ENCODE measurements around the gene USP35. TPM values are rescaled to one million over a fixed set of nuclear protein-coding genes. Genes with fewer than 3 reads are reported as not detected.

USP35 gene
- total RNA-seq, 4 donors from 2014 or later = 7.4 to 17.2 (median 10.9) TPM

- Histone ChIP-seq H3K9me3 (no peaks in the 10 kb centered on the region), H3K4me3 (no peak overlapping the region), H3K4me1 (peaks cover 0 to 6% (median 0%) of the 10 kb centered on the region in 4 donors), H3K27ac (no peak overlapping the region), H3K36me3 (no peaks in the 10 kb centered on the region), H3K27me3 (no peaks in the 10 kb centered on the region)
- intact Hi-C loops (cut with DNase I; ENCODE audit: low total_unique reads) (no loop called here), in situ Hi-C loops (cut with MboI; ENCODE audit: low pct_ligation_motif_present in 1 of 4, low pct_unique_long_range_greater_than_20kb in 1 of 4, low sequenced_read_pairs in 3 of 4) (no loop called here)
- TF ChIP-seq EP300 (IDR thresholded peaks at IDR 0.05; ENCODE audit: low read depth) (no peak), POLR2A (IDR thresholded peaks at IDR 0.05) (no peak), POLR2AphosphoS5 (IDR thresholded peaks at IDR 0.05) (no peak)
- TF ChIP-seq, protein P1, sequence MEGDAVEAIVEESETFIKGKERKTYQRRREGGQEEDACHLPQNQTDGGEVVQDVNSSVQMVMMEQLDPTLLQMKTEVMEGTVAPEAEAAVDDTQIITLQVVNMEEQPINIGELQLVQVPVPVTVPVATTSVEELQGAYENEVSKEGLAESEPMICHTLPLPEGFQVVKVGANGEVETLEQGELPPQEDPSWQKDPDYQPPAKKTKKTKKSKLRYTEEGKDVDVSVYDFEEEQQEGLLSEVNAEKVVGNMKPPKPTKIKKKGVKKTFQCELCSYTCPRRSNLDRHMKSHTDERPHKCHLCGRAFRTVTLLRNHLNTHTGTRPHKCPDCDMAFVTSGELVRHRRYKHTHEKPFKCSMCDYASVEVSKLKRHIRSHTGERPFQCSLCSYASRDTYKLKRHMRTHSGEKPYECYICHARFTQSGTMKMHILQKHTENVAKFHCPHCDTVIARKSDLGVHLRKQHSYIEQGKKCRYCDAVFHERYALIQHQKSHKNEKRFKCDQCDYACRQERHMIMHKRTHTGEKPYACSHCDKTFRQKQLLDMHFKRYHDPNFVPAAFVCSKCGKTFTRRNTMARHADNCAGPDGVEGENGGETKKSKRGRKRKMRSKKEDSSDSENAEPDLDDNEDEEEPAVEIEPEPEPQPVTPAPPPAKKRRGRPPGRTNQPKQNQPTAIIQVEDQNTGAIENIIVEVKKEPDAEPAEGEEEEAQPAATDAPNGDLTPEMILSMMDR (IDR thresholded peaks at IDR 0.05) = no peak
- DNase-seq = no peak
- WGBS, 2 donors (ENCODE audit: low coverage in 1 of 2) = 95% methylated on average over 5 of the region's 5 CpGs; no CpG with 5 or more reads in 1 of the 2 donors
Observed at GRCh38 chr11:78199653-78200015, 10.9 kb downstream of the USP35 start.

DNA sequence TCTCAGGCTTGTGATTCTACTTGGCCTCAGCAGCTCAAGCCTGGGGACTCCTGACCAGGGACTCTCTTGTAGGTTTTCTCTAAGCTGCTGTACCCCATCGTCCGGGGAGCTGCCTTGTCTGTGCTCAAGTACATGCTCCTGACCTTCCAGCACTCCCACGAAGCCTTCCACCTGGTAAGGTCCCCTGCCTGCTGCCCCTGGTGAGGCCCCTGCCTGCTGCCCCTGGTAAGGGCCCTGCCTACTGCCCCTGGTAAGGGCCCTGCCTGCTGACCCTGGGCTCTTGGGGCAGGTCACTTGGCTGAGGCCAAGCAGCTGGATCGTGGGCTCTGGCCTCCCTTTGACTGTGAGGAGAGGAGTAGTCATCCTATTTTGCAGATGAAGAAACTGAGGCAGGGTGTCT lies 11.3 kb downstream of the USP35 start:
- Histone ChIP-seq H3K36me3 (no peaks in the 10 kb centered on the region), H3K27ac (no peak overlapping the region), H3K4me3 (no peak overlapping the region), H3K4me1 (peaks cover 0 to 6% (median 0%) of the 10 kb centered on the region in 4 donors), H3K9me3 (no peaks in the 10 kb centered on the region), H3K27me3 (no peaks in the 10 kb centered on the region)
- TF ChIP-seq POLR2A (IDR thresholded peaks at IDR 0.05) (no peak), POLR2AphosphoS5 (IDR thresholded peaks at IDR 0.05) (no peak), EP300 (IDR thresholded peaks at IDR 0.05; ENCODE audit: low read depth) (no peak)
- TF ChIP-seq, protein P1 (IDR thresholded peaks at IDR 0.05) = no peak
- DNase-seq = no peak
- WGBS, 2 donors (ENCODE audit: low coverage in 1 of 2) = 89% methylated on average over 4 of the region's 4 CpGs; no CpG with 5 or more reads in 1 of the 2 donors
- in situ Hi-C loops (cut with MboI; ENCODE audit: low pct_ligation_motif_present in 1 of 4, low pct_unique_long_range_greater_than_20kb in 1 of 4, low sequenced_read_pairs in 3 of 4) = no loop called here
- intact Hi-C loops (cut with DNase I; ENCODE audit: low total_unique reads) = no loop called here

- Histone ChIP-seq H3K27me3 (no peaks in the 10 kb centered on the region), H3K27ac (no peak overlapping the region), H3K9me3 (no peaks in the 10 kb centered on the region), H3K4me3 (no peak overlapping the region), H3K36me3 (no peaks in the 10 kb centered on the region), H3K4me1 (peaks cover 0 to 6% (median 0%) of the 10 kb centered on the region in 4 donors)
- 95% methylated on average over 13 of the region's 13 CpGs; no CpG with 5 or more reads in 1 of the 2 donors for WGBS, 2 donors (ENCODE audit: low coverage in 1 of 2)
- intact Hi-C loops (cut with DNase I; ENCODE audit: low total_unique reads) (no loop called here), in situ Hi-C loops (cut with MboI; ENCODE audit: low pct_ligation_motif_present in 1 of 4, low pct_unique_long_range_greater_than_20kb in 1 of 4, low sequenced_read_pairs in 3 of 4) (no loop called here)
- no peak for TF ChIP-seq POLR2AphosphoS5 (IDR thresholded peaks at IDR 0.05)
- TF ChIP-seq EP300 (IDR thresholded peaks at IDR 0.05; ENCODE audit: low read depth) = no peak
- TF ChIP-seq, protein P1 (IDR thresholded peaks at IDR 0.05) = no peak
- no peak for TF ChIP-seq POLR2A (IDR thresholded peaks at IDR 0.05)
- no peak for DNase-seq
Observed at GRCh38 chr11:78200553-78200952, 11.8 kb downstream of the USP35 start.

GRCh38 chr11:78201096-78201818 lies 12.5 kb downstream of the USP35 start:
- Histone ChIP-seq H3K27me3 (no peaks in the 10 kb centered on the region), H3K4me1 (peaks cover 0 to 6% (median 0%) of the 10 kb centered on the region in 4 donors), H3K36me3 (no peaks in the 10 kb centered on the region), H3K27ac (no peak overlapping the region), H3K4me3 (no peak overlapping the region), H3K9me3 (no peaks in the 10 kb centered on the region)
- TF ChIP-seq, protein P1 (IDR thresholded peaks at IDR 0.05) = no peak
- TF ChIP-seq EP300 (IDR thresholded peaks at IDR 0.05; ENCODE audit: low read depth) (no peak), POLR2A (IDR thresholded peaks at IDR 0.05) (no peak), POLR2AphosphoS5 (IDR thresholded peaks at IDR 0.05) (no peak)
- intact Hi-C loops (cut with DNase I; ENCODE audit: low total_unique reads) (no loop called here), in situ Hi-C loops (cut with MboI; ENCODE audit: low pct_ligation_motif_present in 1 of 4, low pct_unique_long_range_greater_than_20kb in 1 of 4, low sequenced_read_pairs in 3 of 4) (no loop called here)
- DNase-seq = no peak
- WGBS, 2 donors (ENCODE audit: low coverage in 1 of 2) = 89 to 93% methylated on average over 8 to 9 of the region's 9 CpGs
